Stimulated activated CD4-positive, alpha-beta T cell treated with anti-CD3 and anti-CD28 coated beads, Interleukin-4, amount 100 ng/mL, for 4 hours (primary cell): ENCODE measurements around the gene OBSCN.
A peak's percentile ranks its signal among the peaks of the same experiment; 100 is the strongest.

Source experiments
- DNase-seq, 2 experiments: peaks; one replicate each; pipeline ENCODE4 v3.0.0-alpha.2; 2020

The OBSCN gene

DNA sequence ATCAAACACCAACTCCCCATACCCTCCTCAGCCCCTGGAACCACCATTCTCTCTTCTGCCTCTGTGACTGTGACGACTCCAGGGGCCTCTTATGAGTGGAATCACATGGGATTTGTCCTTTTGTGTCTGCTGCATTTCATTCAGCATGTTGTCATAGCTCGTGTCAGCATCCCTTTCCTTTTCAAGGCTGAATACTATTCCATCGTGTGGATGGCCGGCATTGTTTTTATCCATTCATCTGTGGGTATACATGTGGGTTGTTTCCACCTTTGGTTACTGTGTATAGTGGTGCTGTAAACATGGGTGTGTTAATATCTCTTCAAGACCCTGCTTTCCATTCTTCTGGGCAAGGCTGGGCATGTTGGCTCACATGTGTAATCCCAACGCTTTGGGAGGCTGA, 17.1 kb upstream of the OBSCN start:
- no peak for DNase-seq

- DNase-seq, result no peak
Observed at GRCh38 chr1:228194436-228194835, 13.4 kb upstream of the OBSCN start.

DNA sequence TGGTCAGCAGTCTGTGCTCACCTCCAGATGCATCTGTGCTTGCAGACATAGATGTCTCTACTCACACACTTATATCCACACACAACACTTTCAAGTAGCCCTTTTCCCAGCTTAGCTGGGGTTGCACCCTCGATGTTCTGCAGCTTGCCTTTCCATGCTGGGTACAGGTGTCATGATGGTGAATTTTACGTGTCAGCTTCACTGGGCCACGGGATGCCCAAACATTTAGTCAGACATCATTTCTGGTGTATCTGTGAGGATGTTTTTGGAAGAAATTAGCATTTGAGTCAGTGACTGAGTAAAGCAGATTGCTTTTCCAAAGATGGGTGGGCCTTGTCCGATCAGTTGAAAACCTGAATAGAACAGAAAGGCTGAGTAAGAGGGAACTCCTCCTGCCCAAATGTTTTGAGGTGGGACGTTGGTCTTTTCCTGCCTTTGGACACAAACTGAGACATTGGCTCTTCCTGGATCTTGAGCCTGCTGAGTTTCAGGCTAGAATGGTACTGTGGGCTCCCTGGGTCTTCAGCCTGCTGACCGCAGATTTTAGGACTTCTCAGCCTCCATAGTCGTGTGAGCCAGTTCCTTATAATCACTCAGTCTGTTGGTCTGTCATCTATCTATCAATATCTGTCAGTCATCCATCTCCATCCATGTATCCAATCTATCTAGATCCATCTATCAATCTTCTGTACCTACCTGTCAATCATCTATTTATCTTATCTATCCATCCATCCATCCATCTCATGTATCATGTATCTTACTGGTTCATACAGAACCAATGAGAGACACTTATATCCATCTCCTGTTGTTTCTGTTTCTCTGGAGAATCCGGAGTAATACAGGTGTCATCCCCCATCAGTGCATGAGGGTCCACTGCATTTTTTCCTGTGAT, 12.7 kb upstream of the OBSCN start:
- DNase-seq, result no peak

- DNase-seq, result no peak
Observed at GRCh38 chr1:228197555-228198147, 10.2 kb upstream of the OBSCN start.

DNA sequence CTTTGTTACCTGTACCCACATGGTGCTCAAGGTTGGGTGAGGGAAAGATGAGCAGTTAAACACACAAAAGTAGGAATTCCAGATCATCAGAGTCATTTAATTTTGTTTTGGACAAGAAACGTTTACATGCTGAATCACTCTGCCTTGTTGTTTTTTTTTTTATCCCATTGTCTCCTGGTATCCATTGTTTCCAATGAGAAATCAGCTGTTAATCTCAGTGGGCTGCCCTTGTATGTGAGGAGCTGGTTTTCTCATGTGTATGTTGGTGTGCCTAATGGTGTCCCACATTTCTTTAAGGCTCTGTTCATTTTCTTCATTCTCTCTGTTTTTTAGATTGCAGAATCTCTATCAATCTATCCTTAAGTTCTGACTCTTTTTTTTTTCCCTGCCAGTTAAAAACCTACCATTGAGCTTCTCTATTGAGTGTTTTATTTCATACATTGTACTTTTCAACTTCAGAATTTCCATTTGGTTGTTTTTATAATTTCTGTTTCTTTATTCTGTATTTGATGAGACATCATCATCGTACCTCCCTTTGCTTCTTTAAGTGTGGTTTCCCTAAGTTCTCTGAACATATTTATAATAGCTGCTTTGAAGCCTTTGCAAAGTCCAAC, 8.8 kb upstream of the OBSCN start:
- DNase-seq, result no peak

DNA sequence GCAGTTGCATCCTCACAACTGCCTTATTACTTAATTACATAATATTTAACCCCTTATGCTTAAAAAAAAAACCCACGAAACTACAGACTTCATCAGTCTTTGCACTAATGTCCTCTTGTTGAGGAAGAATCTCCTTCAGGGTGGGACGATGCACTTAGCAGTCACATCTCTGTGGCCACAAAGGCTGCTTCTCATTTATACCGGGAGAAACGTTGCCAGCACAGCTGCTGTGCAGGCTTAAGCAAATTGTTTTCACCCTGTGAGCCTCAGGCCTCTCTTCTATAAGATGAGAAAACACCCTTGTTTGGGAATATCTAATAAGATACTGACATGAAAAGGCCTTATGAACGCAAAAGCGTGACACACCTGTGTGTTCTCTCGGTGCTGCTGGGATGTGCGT, 2.9 kb upstream of the OBSCN start:
- DNase-seq, result no peak

DNA sequence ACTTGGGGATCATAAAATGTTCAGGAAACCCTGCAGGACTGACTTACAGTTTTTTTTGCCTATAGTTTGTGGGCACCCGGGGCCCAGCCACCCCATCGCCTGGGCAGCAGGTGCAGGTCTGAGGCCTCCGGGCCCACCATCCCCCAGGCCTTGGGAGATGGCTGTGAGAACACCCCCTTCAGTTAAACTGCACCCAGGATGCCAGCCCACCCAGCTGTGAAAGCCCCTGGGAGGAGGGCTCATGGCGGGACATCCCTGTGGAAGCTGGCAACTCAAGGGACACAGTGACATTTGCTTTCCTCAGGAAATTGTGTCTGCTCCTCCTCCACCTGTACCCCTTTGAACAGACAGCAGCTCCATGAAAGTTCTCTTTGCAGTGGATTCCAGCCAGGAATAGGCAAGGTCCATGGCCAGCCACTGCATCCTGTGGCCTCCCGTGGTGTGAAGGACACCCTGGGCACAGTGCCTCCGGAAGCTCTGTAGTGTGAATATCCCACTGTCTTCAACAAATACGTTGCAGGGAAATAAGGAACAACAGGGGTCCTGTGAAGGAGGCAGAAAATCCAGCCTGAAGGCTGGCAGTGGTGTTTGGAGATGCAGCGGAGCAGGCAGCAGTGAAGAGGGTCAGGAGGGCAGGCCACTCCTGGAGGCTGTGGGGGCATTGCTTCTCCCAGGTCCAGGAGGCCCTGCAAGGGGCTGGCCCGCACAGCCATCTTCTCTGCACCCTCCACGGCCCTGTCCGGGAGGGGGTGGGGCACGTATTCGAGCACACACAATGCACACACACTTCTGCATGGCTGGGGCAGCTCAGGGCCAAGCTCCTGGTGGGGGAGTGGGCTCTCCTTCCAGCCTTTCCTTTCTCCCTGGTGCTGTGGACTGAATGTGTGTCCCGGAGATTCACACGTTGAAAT, 2.1 kb upstream of the OBSCN start:
- DNase-seq, result no peak

- DNase-seq, result no peak
Observed at GRCh38 chr1:228206582-228207351, 1.1 kb upstream of the OBSCN start.

DNA sequence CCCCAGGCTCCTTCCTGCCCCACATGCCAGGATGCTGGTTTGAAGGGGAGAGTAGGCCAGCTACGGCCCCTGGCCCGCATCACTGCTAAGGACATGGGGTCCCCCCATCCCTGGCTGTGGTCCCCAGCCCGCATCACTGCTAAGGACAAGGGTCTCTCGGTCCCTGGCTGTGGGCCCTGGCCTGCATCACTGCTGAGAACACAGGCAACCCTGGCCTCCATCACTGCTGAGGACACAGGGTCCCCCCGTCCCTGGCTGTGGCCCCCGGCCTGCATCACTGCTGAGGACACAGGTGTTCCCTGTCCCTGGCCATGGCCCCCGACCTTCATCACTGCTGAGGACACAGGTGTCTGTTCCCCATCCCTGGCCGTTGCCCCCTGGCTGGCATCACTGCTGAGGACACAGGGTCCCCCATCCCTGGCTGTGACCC, 448 bp upstream of the OBSCN start:
- DNase-seq, result no peak

DNA sequence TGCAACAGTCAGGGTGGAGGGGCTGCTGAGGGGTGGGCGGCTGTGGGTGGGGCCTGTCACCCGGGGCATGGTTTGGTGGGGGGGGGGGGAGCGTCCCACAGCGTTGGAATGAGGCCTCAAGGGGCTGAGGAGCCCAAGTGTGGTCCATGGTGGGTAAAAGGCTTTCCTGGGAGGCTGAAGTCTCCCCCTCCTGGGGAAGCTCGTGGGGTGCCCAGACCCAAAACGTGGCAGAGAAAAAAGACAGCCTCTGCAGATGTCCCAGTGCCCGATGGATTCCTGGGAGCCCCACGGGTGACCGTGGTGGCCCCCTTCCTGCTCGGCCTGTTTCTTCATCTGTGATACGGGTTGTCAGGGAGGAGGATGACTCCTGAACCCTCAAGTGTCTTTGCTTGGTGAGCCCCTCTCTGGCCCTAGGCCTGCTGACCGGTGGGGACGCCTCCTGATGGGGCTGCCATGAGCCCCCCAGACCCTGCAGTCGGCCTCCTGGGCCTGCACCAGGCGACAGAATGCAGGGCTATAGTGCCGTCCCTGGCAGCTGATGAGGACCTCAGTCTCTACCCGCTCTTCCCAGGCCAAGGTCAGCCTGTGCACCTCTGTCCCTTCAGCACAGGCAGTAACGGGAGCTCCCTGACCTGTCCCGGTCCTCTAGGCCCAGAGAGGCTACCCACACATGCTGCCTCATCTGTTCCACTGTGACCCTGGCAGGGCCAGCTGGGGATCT, 1.1 kb downstream of the OBSCN start:
- DNase-seq, result no peak

DNA sequence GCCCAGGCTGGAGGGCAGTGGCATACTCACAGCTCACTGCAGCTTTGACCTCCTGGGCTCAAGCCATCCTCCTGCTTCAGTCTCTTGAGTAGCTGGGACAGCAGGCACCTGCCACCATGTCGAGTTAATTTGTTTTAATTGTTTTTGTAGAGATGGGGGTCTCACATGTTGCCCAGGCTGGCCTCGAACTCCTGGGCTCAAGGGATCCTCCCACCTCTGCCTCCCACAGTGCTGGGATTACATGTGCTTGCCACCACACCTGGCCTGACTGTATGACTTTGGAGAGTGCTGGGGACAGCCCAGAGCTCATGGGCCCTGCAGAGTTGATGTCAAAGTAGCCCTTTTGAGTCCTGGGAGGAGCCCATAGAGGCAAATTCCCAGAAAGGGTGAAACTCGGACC, 1.8 kb downstream of the OBSCN start:
- DNase-seq, result no peak

DNA sequence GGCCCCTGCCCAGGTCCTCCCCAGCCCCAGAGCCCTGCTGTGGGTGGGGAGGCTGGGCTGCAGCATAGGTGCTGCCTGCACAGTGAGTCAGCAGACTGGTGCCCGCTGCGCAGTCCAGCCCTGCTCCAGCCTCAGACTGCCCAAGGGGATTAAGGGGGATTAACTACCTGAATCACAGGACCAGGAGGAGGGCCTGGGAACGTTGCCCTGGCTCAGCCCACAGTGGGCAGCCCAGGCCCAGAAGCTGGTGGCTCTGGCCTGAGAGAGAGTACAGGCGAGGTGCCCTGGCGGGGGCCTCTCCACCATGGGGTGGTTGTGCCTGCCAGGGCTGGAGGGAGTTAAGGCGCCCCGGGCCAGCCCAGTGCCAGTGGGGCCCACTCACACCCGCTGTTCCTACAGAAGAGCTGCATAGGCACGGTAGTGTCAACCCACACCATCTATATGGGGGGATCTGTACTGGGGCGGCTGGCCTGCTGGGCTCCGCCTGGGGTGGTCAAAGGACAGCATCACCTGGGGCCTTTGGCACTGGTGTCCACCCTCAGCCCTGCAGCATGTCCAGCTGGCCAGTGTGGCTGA, 2.3 kb downstream of the OBSCN start:
- DNase-seq, result no peak

- DNase-seq, result no peak
Observed at GRCh38 chr1:228210712-228211530, 3.1 kb downstream of the OBSCN start.

- DNase-seq, result no peak
Observed at GRCh38 chr1:228211531-228212414, 3.9 kb downstream of the OBSCN start.

- DNase-seq, result no peak
Observed at GRCh38 chr1:228212415-228212965, 4.6 kb downstream of the OBSCN start.

- peak; percentile 86 to 94 for DNase-seq
Observed at GRCh38 chr1:228212966-228213844, 5.4 kb downstream of the OBSCN start.

DNA sequence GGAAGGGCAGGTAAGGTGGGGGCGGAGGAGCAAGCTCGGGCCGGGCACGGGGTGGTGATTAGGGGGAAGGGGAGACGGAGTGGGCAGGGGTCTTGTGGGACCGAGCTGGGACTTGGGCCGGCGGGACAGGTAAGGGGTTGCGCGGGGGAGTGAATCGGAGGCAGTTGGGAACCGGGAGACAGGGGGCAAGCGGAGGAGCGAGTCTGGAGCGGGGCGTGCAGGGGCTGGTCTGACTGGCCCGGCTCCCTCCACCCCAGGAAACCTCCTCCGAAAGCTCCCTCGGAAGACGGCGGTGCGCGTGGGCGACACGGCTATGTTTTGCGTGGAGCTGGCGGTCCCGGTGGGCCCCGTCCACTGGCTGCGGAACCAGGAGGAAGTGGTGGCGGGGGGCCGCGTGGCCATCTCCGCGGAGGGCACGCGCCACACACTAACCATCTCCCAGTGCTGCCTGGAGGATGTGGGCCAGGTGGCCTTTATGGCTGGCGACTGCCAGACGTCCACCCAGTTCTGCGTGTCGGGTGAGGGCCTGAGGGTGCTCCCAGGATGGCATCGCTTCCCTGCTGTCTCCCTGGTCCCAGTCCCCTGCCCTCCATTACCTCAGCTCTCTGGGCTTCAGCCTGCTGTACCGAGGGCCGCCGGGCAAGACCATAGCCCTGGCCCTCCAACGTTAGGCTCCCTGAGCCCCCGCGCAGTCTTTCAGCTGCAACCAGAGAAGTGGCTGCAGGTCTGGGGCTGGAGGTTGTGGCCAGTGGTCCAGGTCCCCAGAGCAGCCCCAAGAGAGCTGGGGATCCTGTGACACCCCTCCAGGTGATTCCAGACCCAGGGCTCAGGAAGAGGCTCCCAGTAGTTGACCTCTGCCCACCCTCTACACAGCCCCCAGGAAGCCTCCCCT, 6.3 kb downstream of the OBSCN start:
- DNase-seq, result no peak
